SJCRH30 (cell line): ENCODE measurements around the gene CWC22. TPM values are rescaled to one million over a fixed set of nuclear protein-coding genes. Genes with fewer than 3 reads are reported as not detected.
"Not testable (repeated sequence)": the region's sequence is repeated elsewhere in the genome, so short reads cannot be mapped to it uniquely, and the experiment has no call there.

Source experiments
- DNase-seq, 2 experiments: peaks; one replicate each; pipeline ENCODE4 v3.0.0-alpha.2; 2015 to 2020
- H3K27ac ChIP-seq: fragments of 250-450 bp; sonication (Bioruptor Pico); 2 replicates; pipeline ENCODE4 v1.5.1; 2020; ENCODE audit warnings: mild to moderate bottlenecking, moderate library complexity
- H3K27me3 ChIP-seq: fragments of 250-450 bp; sonication (Bioruptor Pico); 2 replicates; pipeline ENCODE4 v1.5.1; 2020; ENCODE audit warnings: mild to moderate bottlenecking, moderate library complexity
- H3K36me3 ChIP-seq: fragments of 250-450 bp; sonication (Bioruptor Pico); 2 replicates; pipeline ENCODE4 v1.5.1; 2020; ENCODE audit warnings: mild to moderate bottlenecking, moderate library complexity
- H3K4me1 ChIP-seq: fragments of 250-450 bp; sonication (Bioruptor Pico); 2 replicates; pipeline ENCODE4 v1.5.1; 2020; ENCODE audit warnings: mild to moderate bottlenecking, moderate library complexity
- H3K4me3 ChIP-seq: fragments of 250-450 bp; sonication (Bioruptor Pico); 2 replicates; pipeline ENCODE4 v1.5.1; 2020; ENCODE audit warnings: mild to moderate bottlenecking, moderate library complexity
- H3K9me3 ChIP-seq: fragments of 250-450 bp; sonication (Bioruptor Pico); replicated peaks from 2 replicates; pipeline ENCODE4 v1.5.1; 2020; ENCODE audit warnings: mild to moderate bottlenecking, moderate library complexity
- total RNA-seq: library from RNA; depleted of rRNA; stranded (reverse); fragments of >200 nt; shearing (Covaris generic); gene quantifications from 2 replicates; pipeline ENCODE4 v1.2.3, GENCODE V29; 2014

The CWC22 gene
- total RNA-seq, 1 experiment from 2014 or later = 44.5 TPM

GRCh38 chr2:180015951-180016709, 9.0 kb upstream of the CWC22 start:
- Histone ChIP-seq H3K27me3 (no peaks in the 10 kb centered on the region), H3K27ac (no peak overlapping the region; the same call in 1 of the 2 replicates), H3K4me1 (peaks cover 11% of the 10 kb centered on the region), H3K4me3 (no peak overlapping the region), H3K9me3 (peaks cover 8% of the 10 kb centered on the region; the same call in 1 of the 2 replicates), H3K36me3 (no peaks in the 10 kb centered on the region)
- no peak for DNase-seq

DNA sequence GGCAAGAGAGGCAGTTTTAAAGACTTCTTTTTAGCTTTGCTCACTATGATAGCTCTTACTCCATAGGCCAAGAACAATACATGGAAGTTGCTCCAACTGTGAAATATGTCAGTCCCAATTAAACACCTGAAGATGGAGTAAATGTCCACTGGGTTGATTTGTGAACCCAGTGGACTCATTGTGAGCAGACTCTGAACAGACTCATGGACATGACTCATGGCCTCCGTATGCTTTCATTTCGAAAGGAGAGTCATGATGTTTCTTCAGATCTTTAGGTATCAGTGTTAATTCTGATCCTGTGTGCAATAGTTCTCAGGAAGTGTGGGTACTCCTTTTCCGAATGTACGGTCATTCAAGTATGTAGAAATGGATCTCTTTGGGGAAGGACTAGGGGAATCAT, 5.4 kb upstream of the CWC22 start:
- DNase-seq = no peak
- Histone ChIP-seq H3K27ac (no peak overlapping the region), H3K4me1 (peaks cover 11% of the 10 kb centered on the region), H3K4me3 (no peak overlapping the region), H3K27me3 (no peaks in the 10 kb centered on the region), H3K36me3 (no peaks in the 10 kb centered on the region), H3K9me3 (no peaks in the 10 kb centered on the region)

- Histone ChIP-seq H3K36me3 (no peaks in the 10 kb centered on the region), H3K27ac (no peak overlapping the region), H3K4me1 (peaks cover 7% of the 10 kb centered on the region), H3K9me3 (no peaks in the 10 kb centered on the region), H3K4me3 (no peak overlapping the region), H3K27me3 (no peaks in the 10 kb centered on the region)
- no peak for DNase-seq
These were observed 3.6 kb upstream of the CWC22 start for GRCh38 chr2:180010701-180011100.

- peak overlapping the region; percentile 95 for H3K27ac ChIP-seq
- no peak for DNase-seq
- H3K4me1 ChIP-seq = 0 out of 2 replicates have a peak, but pooled peaks cover 2% of the 10 kb centered on the region
- H3K9me3 ChIP-seq = no peaks in the 10 kb centered on the region
- H3K36me3 ChIP-seq = no peaks in the 10 kb centered on the region; the same call in 1 of the 2 replicates
- peak overlapping the region; percentile 85 for H3K4me3 ChIP-seq
- no peaks in the 10 kb centered on the region for H3K27me3 ChIP-seq
These were observed 866 bp downstream of the CWC22 start for GRCh38 chr2:180006231-180006630.

DNA sequence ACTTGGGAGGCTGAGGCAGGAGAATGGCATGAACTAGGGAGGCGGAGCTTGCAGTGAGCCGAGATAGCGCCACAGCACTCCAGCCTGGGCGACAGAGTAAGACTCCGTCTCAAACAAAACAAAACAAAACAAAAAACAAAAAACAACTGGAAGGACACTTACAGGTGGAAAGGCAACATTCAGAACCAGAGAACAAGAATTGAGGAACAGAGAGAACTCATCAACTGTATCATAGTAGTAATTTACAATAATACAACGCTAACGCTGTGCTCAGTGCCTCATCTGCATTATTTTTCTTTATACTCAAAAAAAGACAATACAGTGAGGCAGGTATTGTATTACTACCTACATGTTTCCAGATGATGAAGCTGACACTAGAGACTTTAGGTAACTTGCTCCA, 1.6 kb downstream of the CWC22 start:
- H3K9me3 ChIP-seq, H3K27me3 ChIP-seq, H3K4me1 ChIP-seq, DNase-seq, H3K36me3 ChIP-seq, H3K4me3 ChIP-seq, H3K27ac ChIP-seq: not testable (repeated sequence)

- H3K27ac ChIP-seq = no peak overlapping the region
- H3K27me3 ChIP-seq = no peaks in the 10 kb centered on the region
- no peaks in the 10 kb centered on the region for H3K9me3 ChIP-seq
- H3K36me3 ChIP-seq = no peaks in the 10 kb centered on the region; the same call in 1 of the 2 replicates
- no peak overlapping the region for H3K4me3 ChIP-seq
- H3K4me1 ChIP-seq = 0 out of 2 replicates have a peak, but pooled peaks cover 2% of the 10 kb centered on the region
- DNase-seq = no peak
These were observed 2.4 kb downstream of the CWC22 start for GRCh38 chr2:180004731-180005130.

- Histone ChIP-seq H3K27ac (no peak overlapping the region), H3K4me3 (no peak overlapping the region), H3K4me1 (0 out of 2 replicates have a peak, but pooled peaks cover 2% of the 10 kb centered on the region), H3K9me3 (no peaks in the 10 kb centered on the region), H3K36me3 (no peaks in the 10 kb centered on the region; the same call in 1 of the 2 replicates), H3K27me3 (no peaks in the 10 kb centered on the region)
- no peak for DNase-seq
These were observed 3.5 kb downstream of the CWC22 start for GRCh38 chr2:180003559-180003958.

GRCh38 chr2:180003073-180003472, 4.0 kb downstream of the CWC22 start:
- DNase-seq = no peak
- H3K9me3 ChIP-seq = no peaks in the 10 kb centered on the region

DNA sequence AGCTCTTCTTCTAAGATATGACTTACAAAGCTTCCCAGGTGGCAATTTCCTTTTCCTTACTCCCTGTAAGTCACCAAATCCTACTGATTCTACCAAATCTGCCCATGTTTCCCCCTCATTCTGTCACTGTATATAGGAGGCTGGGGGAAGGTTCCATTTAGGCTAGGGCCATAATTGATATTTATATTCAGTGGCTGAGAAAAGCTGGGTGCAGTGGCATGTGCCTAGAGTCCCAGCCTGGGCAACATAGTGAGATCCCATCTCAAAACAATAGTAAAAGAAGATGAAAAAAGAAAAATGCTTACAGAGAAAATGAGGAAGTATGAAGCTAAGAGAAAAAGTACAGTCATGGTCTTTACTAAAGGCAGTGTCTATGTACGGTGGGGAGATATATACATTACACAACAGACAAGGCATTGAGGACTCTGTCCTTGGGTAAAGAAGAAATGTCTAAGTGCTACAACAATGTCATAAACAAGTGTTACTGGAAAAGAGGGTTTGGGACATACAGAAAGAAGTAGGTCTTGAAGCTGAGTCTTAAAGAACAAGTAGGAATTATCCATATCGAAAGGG, 4.8 kb downstream of the CWC22 start:
- Histone ChIP-seq H3K4me1 (0 out of 2 replicates have a peak, but pooled peaks cover 2% of the 10 kb centered on the region), H3K9me3 (no peaks in the 10 kb centered on the region), H3K36me3 (no peaks in the 10 kb centered on the region; the same call in 1 of the 2 replicates), H3K27me3 (no peaks in the 10 kb centered on the region), H3K4me3 (no peak overlapping the region), H3K27ac (no peak overlapping the region)
- DNase-seq = no peak

More at GRCh38 chr2:180003073-180003472, 4.0 kb downstream of the CWC22 start:
- Histone ChIP-seq H3K4me1 (0 out of 2 replicates have a peak, but pooled peaks cover 2% of the 10 kb centered on the region), H3K27ac (no peak overlapping the region), H3K4me3 (no peak overlapping the region), H3K27me3 (no peaks in the 10 kb centered on the region), H3K36me3 (no peaks in the 10 kb centered on the region; the same call in 1 of the 2 replicates)

GRCh38 chr2:180001726-180002125, 5.4 kb downstream of the CWC22 start:
- DNase-seq = no peak
- Histone ChIP-seq H3K4me3 (no peak overlapping the region), H3K9me3 (no peaks in the 10 kb centered on the region), H3K27ac (no peak overlapping the region), H3K27me3 (no peaks in the 10 kb centered on the region), H3K4me1 (0 out of 2 replicates have a peak, but pooled peaks cover 2% of the 10 kb centered on the region), H3K36me3 (no peaks in the 10 kb centered on the region; the same call in 1 of the 2 replicates)

DNA sequence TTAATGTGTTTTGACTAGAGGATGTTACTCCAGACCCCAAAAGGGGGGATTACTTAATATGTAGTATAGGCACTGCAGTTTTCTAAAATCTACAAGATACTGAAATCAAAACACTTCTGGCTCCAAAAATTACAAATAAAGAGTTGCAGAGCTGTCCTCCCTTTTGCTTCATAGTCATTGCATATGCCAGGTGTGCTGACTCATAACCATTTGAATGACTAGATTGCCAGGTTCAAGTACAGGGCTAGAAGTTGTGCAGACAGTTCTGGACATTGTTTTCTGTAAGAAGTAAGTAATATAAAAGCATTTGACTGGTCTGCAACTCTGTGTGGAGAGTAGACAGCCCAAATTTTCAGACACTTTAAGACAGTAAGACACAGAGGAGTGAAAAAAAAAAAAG, 6.7 kb downstream of the CWC22 start:
- Histone ChIP-seq H3K27ac (no peak overlapping the region), H3K36me3 (peaks cover 3% of the 10 kb centered on the region), H3K4me3 (no peak overlapping the region), H3K4me1 (no peaks in the 10 kb centered on the region), H3K9me3 (no peaks in the 10 kb centered on the region), H3K27me3 (no peaks in the 10 kb centered on the region)
- no peak for DNase-seq

DNA sequence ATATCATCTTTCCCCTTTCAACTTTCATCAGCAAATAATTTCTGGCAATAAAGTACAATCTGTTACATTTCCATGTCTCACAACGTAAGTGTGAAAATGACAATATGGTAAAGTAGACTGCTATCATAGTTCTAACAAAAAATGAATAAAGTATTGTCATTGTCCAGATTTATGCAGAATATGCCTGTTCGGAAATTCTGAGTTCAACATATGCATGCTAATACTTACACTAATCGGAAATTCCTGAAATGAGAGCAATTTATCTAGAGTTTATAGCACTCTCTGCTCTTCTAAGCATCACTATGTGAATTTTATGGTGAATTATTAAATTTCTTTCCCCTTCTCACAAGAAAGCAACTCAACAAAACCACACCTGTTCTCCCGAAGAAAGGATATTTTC, 8.1 kb downstream of the CWC22 start:
- Histone ChIP-seq H3K27me3 (no peaks in the 10 kb centered on the region), H3K4me1 (no peaks in the 10 kb centered on the region), H3K4me3 (no peak overlapping the region), H3K36me3 (peaks cover 3% of the 10 kb centered on the region), H3K9me3 (no peaks in the 10 kb centered on the region), H3K27ac (no peak overlapping the region)
- no peak for DNase-seq

DNA sequence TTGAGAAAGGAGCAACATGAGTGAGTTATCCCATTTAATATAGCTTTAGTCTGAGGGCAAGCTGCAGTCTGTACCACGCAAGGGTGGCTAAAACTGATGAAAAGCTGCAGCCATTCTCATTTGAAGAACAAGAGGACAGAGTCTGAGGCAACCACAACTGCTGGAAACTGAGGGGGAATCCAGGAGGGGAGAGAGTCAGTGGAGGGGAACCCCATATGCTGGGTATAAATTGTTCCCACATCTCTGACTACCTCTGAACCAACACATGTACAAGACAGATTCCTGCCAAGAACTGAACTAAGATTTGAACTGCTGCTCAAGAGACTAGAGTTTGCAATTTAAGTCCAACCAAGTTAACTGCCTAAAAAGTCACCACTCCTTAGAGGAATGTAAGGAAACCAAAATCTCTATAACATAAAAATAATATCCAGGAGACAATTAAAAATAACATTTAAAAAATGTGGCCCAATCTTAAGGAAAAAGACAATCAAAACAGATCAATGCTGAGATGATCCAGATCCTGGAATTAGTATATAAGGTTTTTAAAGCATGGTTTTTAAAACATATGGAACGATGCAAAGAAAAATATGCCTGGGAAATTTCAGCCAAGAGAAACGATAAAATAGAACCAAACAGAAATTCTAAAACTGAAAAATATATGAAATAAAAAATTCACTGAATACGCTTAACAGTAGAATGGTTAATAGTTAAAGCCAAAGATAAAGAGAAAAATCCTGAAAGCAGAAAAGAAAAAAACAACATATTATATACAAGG, 11.2 kb downstream of the CWC22 start:
- H3K27me3 ChIP-seq = no peaks in the 10 kb centered on the region
- no peak for DNase-seq
- H3K4me3 ChIP-seq = no peak overlapping the region
- H3K36me3 ChIP-seq = peaks cover 19% of the 10 kb centered on the region
- no peak overlapping the region for H3K27ac ChIP-seq
- H3K4me1 ChIP-seq = no peaks in the 10 kb centered on the region
- H3K9me3 ChIP-seq = no peaks in the 10 kb centered on the region

DNA sequence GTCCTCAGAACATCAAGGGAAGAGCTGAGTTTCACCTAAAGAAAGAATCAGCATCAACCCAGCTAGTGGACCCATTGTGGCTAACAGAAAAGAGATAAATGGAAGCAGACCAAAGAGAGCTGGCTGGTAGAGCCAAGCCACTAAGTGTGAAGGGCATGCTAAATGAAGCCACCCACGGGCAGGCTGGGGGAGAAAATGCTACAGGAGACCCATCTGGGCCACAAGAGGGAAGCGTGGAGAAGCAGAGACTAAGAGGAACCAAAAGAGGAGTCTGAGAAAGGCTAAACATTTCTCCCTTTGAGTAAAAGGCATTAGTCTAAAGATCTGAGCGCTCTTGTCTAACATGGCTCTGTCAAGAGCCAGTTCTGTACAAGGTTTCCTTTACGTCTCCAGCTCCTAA, 15.8 kb downstream of the CWC22 start:
- no peaks in the 10 kb centered on the region for H3K4me1 ChIP-seq
- peak in 1 of 2 experiments; percentile 15 for DNase-seq
- no peaks in the 10 kb centered on the region for H3K27me3 ChIP-seq
- no peak overlapping the region for H3K4me3 ChIP-seq
- H3K27ac ChIP-seq = no peak overlapping the region
- H3K9me3 ChIP-seq = no peaks in the 10 kb centered on the region
- peaks cover 49% of the 10 kb centered on the region for H3K36me3 ChIP-seq
